ENCODE measurements around the gene TTLL13.
"Not testable (repeated sequence)": the region's sequence is repeated elsewhere in the genome, so short reads cannot be mapped to it uniquely, and the experiment has no call there.

TTLL13 gene

GRCh38 chr15:90241343-90242192 is 7.8 kb upstream of the TTLL13 start:
- ATAC-seq (no peak), DNase-seq (ENCODE audit: low spot score in 2 of 2) (no peak)
- Mint-ChIP-seq H3K9me3 (no peaks in the 10 kb centered on the region), H3K36me3 (peaks cover 32% of the 10 kb centered on the region), H3K4me1 (no peaks in the 10 kb centered on the region), H3K4me3 (no peak overlapping the region), H3K27ac (no peak overlapping the region)

DNA sequence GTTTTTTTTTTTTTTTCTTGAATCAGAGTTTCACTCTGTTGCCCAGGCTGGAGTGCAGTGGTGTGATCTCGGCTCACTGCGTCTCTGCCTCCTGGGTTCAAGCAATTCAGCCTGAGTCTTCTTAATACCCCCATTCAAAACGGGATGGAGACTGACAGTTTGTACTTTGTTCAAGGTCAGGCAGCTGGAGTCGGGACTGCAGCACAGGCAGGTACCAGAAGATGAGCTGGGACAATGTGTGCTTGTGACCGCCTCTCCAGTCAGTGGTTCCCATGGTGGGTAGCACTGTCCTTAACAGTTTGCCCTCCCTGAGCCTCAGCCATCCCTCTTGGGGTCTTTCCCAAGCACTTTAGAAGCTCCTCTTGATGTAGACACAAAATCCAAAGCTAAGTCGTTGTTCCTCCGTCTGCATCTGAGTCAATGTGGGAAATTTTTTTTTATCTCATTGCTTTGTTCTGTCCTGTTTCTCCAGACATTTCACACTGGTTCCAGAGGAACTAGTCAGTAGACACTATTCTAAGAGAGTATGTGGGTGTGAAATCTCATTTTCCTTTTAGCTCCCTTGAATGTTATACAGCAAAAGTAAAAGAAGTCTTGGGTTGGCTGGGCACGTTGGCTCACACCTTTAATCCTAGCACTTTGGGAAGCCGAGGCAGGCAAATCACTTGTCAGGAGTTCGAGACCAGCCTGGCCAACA is 5.3 kb upstream of the TTLL13 start:
- Mint-ChIP-seq H3K4me3 (no peak overlapping the region), H3K9me3 (no peaks in the 10 kb centered on the region), H3K27ac (no peak overlapping the region), H3K4me1 (peaks cover 3% of the 10 kb centered on the region), H3K36me3 (peaks cover 6% of the 10 kb centered on the region)
- DNase-seq (ENCODE audit: low spot score in 2 of 2) (no peak), ATAC-seq (no peak)

- peak overlapping the region; percentile 67 for H3K4me3 Mint-ChIP-seq
- H3K27ac Mint-ChIP-seq = peak overlapping the region; percentile 60
- no peak for DNase-seq (ENCODE audit: low spot score in 2 of 2)
- no peaks in the 10 kb centered on the region for H3K9me3 Mint-ChIP-seq
- peaks cover 16% of the 10 kb centered on the region for H3K4me1 Mint-ChIP-seq
- H3K36me3 Mint-ChIP-seq = no peaks in the 10 kb centered on the region
- ATAC-seq = peak; percentile 18
Measured at GRCh38 chr15:90248789-90249202, 560 bp upstream of the TTLL13 start.

DNA sequence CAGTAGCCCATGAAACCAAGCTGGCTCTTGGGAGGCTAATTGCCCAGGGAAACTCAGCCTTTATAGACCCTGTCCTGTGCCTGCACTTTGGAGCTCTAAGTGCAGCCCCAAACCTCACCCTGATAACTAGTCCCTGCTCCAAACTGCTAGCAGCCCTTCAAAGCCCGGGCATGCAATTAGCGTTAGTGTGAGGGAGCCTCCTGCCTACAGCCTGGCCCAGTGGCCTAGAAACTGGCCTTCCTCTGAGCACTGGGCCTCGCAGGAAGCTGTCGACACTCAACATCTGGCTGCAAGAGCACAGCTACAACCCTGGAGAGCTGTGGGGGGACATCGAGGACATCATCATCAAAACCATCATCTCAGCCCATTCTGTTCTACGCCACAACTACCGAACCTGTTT is 8.4 kb downstream of the TTLL13 start:
- H3K4me1 Mint-ChIP-seq = peaks cover 20% of the 10 kb centered on the region
- no peak overlapping the region for H3K4me3 Mint-ChIP-seq
- no peak overlapping the region for H3K27ac Mint-ChIP-seq
- H3K36me3 Mint-ChIP-seq = no peaks in the 10 kb centered on the region
- no peak for ATAC-seq
- H3K9me3 Mint-ChIP-seq = no peaks in the 10 kb centered on the region
- no peak for DNase-seq (ENCODE audit: low spot score in 2 of 2)

- H3K36me3 Mint-ChIP-seq = no peaks in the 10 kb centered on the region
- ATAC-seq (peak; percentile 94), DNase-seq (ENCODE audit: low spot score in 2 of 2) (no peak)
- H3K9me3 Mint-ChIP-seq = no peaks in the 10 kb centered on the region
- peak overlapping the region; percentile 20 for H3K4me3 Mint-ChIP-seq
- peaks cover 31% of the 10 kb centered on the region for H3K4me1 Mint-ChIP-seq
- peak overlapping the region; percentile 85 for H3K27ac Mint-ChIP-seq
Measured at GRCh38 chr15:90259524-90259923, 10.2 kb downstream of the TTLL13 start.

DNA sequence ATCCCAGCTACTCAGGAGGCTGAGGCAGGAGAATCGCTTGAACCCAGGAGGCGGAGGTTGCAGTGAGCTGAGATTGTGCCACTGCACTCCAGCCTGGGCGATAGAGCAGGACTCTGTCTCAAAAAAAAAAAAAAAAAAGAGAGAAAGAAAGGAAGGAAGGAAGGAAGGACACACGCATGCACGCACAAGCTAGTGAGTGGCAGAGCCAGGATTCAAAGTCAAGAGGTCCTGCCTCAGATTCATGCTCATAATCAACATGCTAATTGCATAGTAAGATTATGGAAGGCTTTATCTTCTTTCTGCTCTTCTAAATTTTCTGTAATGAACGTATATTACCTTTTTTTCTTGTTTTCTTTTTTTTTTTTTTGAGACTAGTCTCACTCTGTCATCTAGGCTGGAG is 11.4 kb downstream of the TTLL13 start:
- Mint-ChIP-seq H3K4me1 (peaks cover 38% of the 10 kb centered on the region), H3K36me3 (peaks cover 11% of the 10 kb centered on the region)
- ATAC-seq; DNase-seq (ENCODE audit: low spot score in 2 of 2); H3K9me3 Mint-ChIP-seq; H3K4me3 Mint-ChIP-seq; H3K27ac Mint-ChIP-seq: not testable (repeated sequence)

- Mint-ChIP-seq H3K36me3 (peaks cover 22% of the 10 kb centered on the region), H3K4me1 (peaks cover 33% of the 10 kb centered on the region), H3K9me3 (no peaks in the 10 kb centered on the region), H3K27ac (no peak overlapping the region), H3K4me3 (no peak overlapping the region)
- DNase-seq (ENCODE audit: low spot score in 2 of 2) (no peak), ATAC-seq (no peak)
Measured at GRCh38 chr15:90261811-90262210, 12.5 kb downstream of the TTLL13 start.

- DNase-seq (ENCODE audit: low spot score in 2 of 2) = no peak
- Mint-ChIP-seq H3K27ac (peak overlapping the region; percentile 1), H3K4me3 (no peak overlapping the region)
Measured at GRCh38 chr15:90262426-90262825, 13.1 kb downstream of the TTLL13 start.

GRCh38 chr15:90264671-90265070 is 15.3 kb downstream of the TTLL13 start:
- H3K36me3 Mint-ChIP-seq = peaks cover 51% of the 10 kb centered on the region
- ATAC-seq = peak; percentile 72
- H3K9me3 Mint-ChIP-seq = no peaks in the 10 kb centered on the region
- peaks cover 52% of the 10 kb centered on the region for H3K4me1 Mint-ChIP-seq
- peak; percentile 18 to 66 for DNase-seq (ENCODE audit: low spot score in 2 of 2)
- peak overlapping the region; percentile 96 for H3K27ac Mint-ChIP-seq
- peak overlapping the region; percentile 98 for H3K4me3 Mint-ChIP-seq

More at GRCh38 chr15:90262426-90262825, 13.1 kb downstream of the TTLL13 start:
- peaks cover 28% of the 10 kb centered on the region for H3K36me3 Mint-ChIP-seq
- no peak for ATAC-seq
- H3K4me1 Mint-ChIP-seq = peaks cover 38% of the 10 kb centered on the region
- H3K9me3 Mint-ChIP-seq = no peaks in the 10 kb centered on the region

DNA sequence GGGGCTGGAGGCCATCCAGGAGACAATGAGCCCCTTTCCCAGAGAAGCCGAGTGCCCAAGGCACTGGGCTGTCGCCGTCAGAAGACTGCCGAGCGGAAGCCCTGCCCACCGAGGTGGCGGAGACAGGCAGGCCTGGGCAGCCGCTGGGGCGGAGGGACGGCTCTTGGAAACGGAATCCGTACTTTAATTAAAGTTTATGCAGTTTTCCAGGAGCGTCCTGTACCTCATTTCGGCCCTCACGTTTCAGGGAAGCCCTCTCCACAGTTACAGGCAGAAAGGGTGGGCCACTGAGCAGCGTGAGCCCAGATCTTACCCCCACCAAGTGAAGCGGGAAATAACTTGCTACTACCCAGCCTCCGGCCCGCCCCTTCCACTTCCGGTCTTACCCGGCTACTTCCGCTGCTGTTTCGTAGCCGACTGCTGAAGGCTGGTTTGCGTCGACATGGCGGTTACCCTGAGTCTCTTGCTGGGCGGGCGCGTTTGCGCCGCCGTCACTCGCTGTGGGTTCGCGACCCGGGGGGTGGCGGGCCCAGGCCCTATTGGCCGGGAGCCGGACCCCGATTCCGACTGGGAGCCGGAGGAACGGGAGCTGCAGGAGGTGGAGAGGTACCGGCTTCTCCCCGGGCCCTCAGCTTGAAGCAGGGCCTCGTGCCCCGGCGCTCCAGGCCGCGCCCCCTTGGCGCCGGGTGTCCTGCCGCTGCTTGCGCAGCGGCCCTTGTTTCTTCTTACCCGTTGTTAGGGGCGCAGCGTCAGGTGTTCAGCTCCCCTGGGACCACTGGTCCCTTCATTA is 16.1 kb downstream of the TTLL13 start, which contains the start of gene NGRN:
TSS of gene NGRN (plus strand) at position 402 of the 790 bp plus-strand sequence. CDS start at position 443, 41 bp downstream.
- ATAC-seq (peak; percentile 92), DNase-seq (ENCODE audit: low spot score in 2 of 2) (peak; percentile 74 to 97)
- Mint-ChIP-seq H3K27ac (peak within 1 kb of the TSS; percentile 96), H3K4me3 (peak within 1 kb of the TSS; percentile 98), H3K4me1 (peaks cover 56% of the 10 kb centered on the region), H3K36me3 (peaks cover 59% of the 10 kb centered on the region), H3K9me3 (no peaks in the 10 kb centered on the region)

DNA sequence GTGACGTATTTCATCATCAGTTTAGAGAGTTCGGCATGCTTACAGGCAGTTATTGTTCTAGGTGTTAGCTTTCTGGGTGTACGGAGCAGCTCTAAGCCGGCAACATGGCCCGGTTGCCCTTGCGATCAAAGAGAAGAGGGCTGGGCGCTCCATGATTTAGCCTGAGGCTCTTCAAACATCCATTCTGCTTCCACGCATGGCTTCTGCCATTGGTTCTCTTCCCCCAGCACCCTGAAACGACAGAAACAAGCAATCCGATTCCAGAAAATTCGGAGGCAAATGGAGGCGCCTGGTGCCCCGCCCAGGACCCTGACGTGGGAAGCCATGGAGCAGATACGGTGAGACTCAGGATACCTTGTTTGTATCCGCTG is 16.7 kb downstream of the TTLL13 start:
- peak overlapping the region; percentile 98 for H3K4me3 Mint-ChIP-seq
- H3K36me3 Mint-ChIP-seq = peaks cover 64% of the 10 kb centered on the region
- no peaks in the 10 kb centered on the region for H3K9me3 Mint-ChIP-seq
- H3K4me1 Mint-ChIP-seq = peaks cover 62% of the 10 kb centered on the region
- H3K27ac Mint-ChIP-seq = peak overlapping the region; percentile 96
- DNase-seq (ENCODE audit: low spot score in 2 of 2) (peak in 1 of 2 donors; percentile 8), ATAC-seq (peak; percentile 38)

GRCh38 chr15:90266485-90266884 is 17.1 kb downstream of the TTLL13 start:
- ATAC-seq (no peak), DNase-seq (ENCODE audit: low spot score in 2 of 2) (no peak)

GRCh38 chr15:90268415-90268814 is 19.1 kb downstream of the TTLL13 start:
- ATAC-seq (no peak), DNase-seq (ENCODE audit: low spot score in 2 of 2) (no peak)
- peaks cover 88% of the 10 kb centered on the region for H3K36me3 Mint-ChIP-seq
- no peaks in the 10 kb centered on the region for H3K9me3 Mint-ChIP-seq
- peak overlapping the region; percentile 98 for H3K4me3 Mint-ChIP-seq
- peak overlapping the region; percentile 17 for H3K27ac Mint-ChIP-seq
- H3K4me1 Mint-ChIP-seq = peaks cover 65% of the 10 kb centered on the region

More at GRCh38 chr15:90266485-90266884, 17.1 kb downstream of the TTLL13 start:
- Mint-ChIP-seq H3K36me3 (peaks cover 69% of the 10 kb centered on the region), H3K9me3 (no peaks in the 10 kb centered on the region), H3K4me3 (peak overlapping the region; percentile 98), H3K27ac (peak overlapping the region; percentile 96), H3K4me1 (peaks cover 66% of the 10 kb centered on the region)

- H3K27ac Mint-ChIP-seq = peak overlapping the region; percentile 82
- no peak overlapping the region for H3K4me3 Mint-ChIP-seq
- peaks cover 54% of the 10 kb centered on the region for H3K4me1 Mint-ChIP-seq
- peaks cover 100% of the 10 kb centered on the region for H3K36me3 Mint-ChIP-seq
- DNase-seq (ENCODE audit: low spot score in 2 of 2) (no peak), ATAC-seq (no peak)
- no peaks in the 10 kb centered on the region for H3K9me3 Mint-ChIP-seq
Measured at GRCh38 chr15:90270502-90271150, 21.3 kb downstream of the TTLL13 start.

Measured in stimulated activated effector memory CD8-positive, alpha-beta T cell treated with anti-CD3 and anti-CD28 coated beads, Interleukin-12 subunit alpha, Interleukin-12 subunit beta, amount 100 ng/mL, for 72 hours (primary cell).